Measurements from ENCODE around the gene PNKP.

PNKP gene

GRCh38 chr19:49857061-49857837 lies 10.1 kb downstream of the PNKP start:
- DNase-seq, result no peak

GRCh38 chr19:49856574-49857021 lies 10.8 kb downstream of the PNKP start:
- DNase-seq, result no peak

- no peak for DNase-seq
These were observed 11.5 kb downstream of the PNKP start for GRCh38 chr19:49855676-49856573.

GRCh38 chr19:49855277-49855675 lies 12.1 kb downstream of the PNKP start:
- DNase-seq, result no peak

- no peak for DNase-seq
These were observed 12.8 kb downstream of the PNKP start for GRCh38 chr19:49854378-49855263.

- DNase-seq, result no peak
These were observed 13.5 kb downstream of the PNKP start for GRCh38 chr19:49853852-49854377.

GRCh38 chr19:49852631-49853126 lies 14.7 kb downstream of the PNKP start:
- no peak for DNase-seq

- peak; percentile 83 for DNase-seq
These were observed 15.7 kb downstream of the PNKP start for GRCh38 chr19:49851456-49852259.

- peak; percentile 91 for DNase-seq
These were observed 16.7 kb downstream of the PNKP start, which contains the start of gene PTOV1 for GRCh38 chr19:49850487-49851342. Gene PTOV1 (plus strand): TSS chr19:49851159.

GRCh38 chr19:49850221-49850486 lies 17.2 kb downstream of the PNKP start:
- no peak for DNase-seq

- no peak for DNase-seq
These were observed 17.7 kb downstream of the PNKP start for GRCh38 chr19:49849433-49850220.

- DNase-seq, result no peak
These were observed 18.4 kb downstream of the PNKP start for GRCh38 chr19:49848938-49849337.

- DNase-seq, result no peak
These were observed 19.4 kb downstream of the PNKP start for GRCh38 chr19:49847731-49848696.

- no peak for DNase-seq
These were observed 21.0 kb downstream of the PNKP start for GRCh38 chr19:49846408-49846807.

- no peak for DNase-seq
These were observed 22.0 kb downstream of the PNKP start for GRCh38 chr19:49845414-49845813.

GRCh38 chr19:49844138-49845095 lies 23.0 kb downstream of the PNKP start:
- no peak for DNase-seq

GRCh38 chr19:49843265-49843664 lies 24.1 kb downstream of the PNKP start:
- no peak for DNase-seq
